GM18511 (cell line): Measurements from ENCODE around the gene GALNT14.

Experiments
- ATAC-seq: cut with Tn5 transposase; IDR thresholded peaks from one replicate; pipeline ENCODE4 v1.9.1; 2021; ENCODE audit warnings: mild to moderate bottlenecking, moderate library complexity; ENCODE audit not compliant: unreplicated experiment

The GALNT14 gene

GRCh38 chr2:31136732-31137131 is 1.5 kb downstream of the GALNT14 start:
- no peak for ATAC-seq

- no peak for ATAC-seq
Observed at GRCh38 chr2:31136000-31136399, 2.2 kb downstream of the GALNT14 start.

GRCh38 chr2:31134480-31134879 is 3.8 kb downstream of the GALNT14 start:
- ATAC-seq: no peak

GRCh38 chr2:31132786-31133185 is 5.5 kb downstream of the GALNT14 start:
- ATAC-seq: no peak

- no peak for ATAC-seq
Observed at GRCh38 chr2:31131871-31132270, 6.4 kb downstream of the GALNT14 start.

- no peak for ATAC-seq
Observed at GRCh38 chr2:31129375-31130171, 8.7 kb downstream of the GALNT14 start.

- ATAC-seq: no peak
Observed at GRCh38 chr2:31127931-31128330, 10.3 kb downstream of the GALNT14 start.

- ATAC-seq: no peak
Observed at GRCh38 chr2:31125918-31126695, 12.1 kb downstream of the GALNT14 start.

GRCh38 chr2:31124904-31125303 is 13.3 kb downstream of the GALNT14 start:
- no peak for ATAC-seq

GRCh38 chr2:31122133-31122532 is 16.1 kb downstream of the GALNT14 start:
- ATAC-seq: no peak

- ATAC-seq: no peak
Observed at GRCh38 chr2:31113765-31114164, 24.5 kb downstream of the GALNT14 start.

- no peak for ATAC-seq
Observed at GRCh38 chr2:31112544-31112943, 25.7 kb downstream of the GALNT14 start.

- ATAC-seq: no peak
Observed at GRCh38 chr2:31110998-31111397, 27.2 kb downstream of the GALNT14 start.

GRCh38 chr2:31110431-31110830 is 27.8 kb downstream of the GALNT14 start:
- no peak for ATAC-seq

- no peak for ATAC-seq
Observed at GRCh38 chr2:31109633-31110192, 28.5 kb downstream of the GALNT14 start.

- no peak for ATAC-seq
Observed at GRCh38 chr2:31108561-31109286, 29.5 kb downstream of the GALNT14 start.

GRCh38 chr2:31107591-31108300 is 30.5 kb downstream of the GALNT14 start:
- ATAC-seq: no peak

- ATAC-seq: no peak
Observed at GRCh38 chr2:31101701-31102100, 36.5 kb downstream of the GALNT14 start.

- no peak for ATAC-seq
Observed at GRCh38 chr2:31097962-31098613, 40.2 kb downstream of the GALNT14 start.

- ATAC-seq: no peak
Observed at GRCh38 chr2:31090188-31090587, 48.1 kb downstream of the GALNT14 start.
